Sigmoid colon (tissue), 4 donors: Measurements from ENCODE around the gene TSPAN1.

Source experiments
- EP300 ChIP-seq, 4 donors: sonication (generic); formaldehyde crosslinking; IDR thresholded peaks; one replicate each; pipeline ENCODE4 v1.6.1; 2017; ENCODE audit warnings: antibody characterized with exemption in 4 of 4
- POLR2A ChIP-seq, 2 donors: fragments of 450-650 bp; IDR thresholded peaks; one replicate each; pipeline ENCODE4 v1.6.1; 2016; ENCODE audit warnings: antibody characterized with exemption in 2 of 2, mild to moderate bottlenecking in 2 of 2, moderate library complexity in 2 of 2
- POLR2AphosphoS5 ChIP-seq, 4 donors: sonication (generic); formaldehyde crosslinking; IDR thresholded peaks; one replicate each; pipeline ENCODE4 v1.6.1; 2017; ENCODE audit warnings: antibody characterized with exemption in 4 of 4
- TF ChIP-seq, protein P1 (sequence below), 4 experiments: fragments of 450-650 bp in 3 of 4; fragments of 200-600 bp in 1 of 4; IDR thresholded peaks; one replicate each; pipeline ENCODE4 v1.5.1; 2016 to 2019; ENCODE audit warnings: antibody characterized with exemption in 4 of 4, mild to moderate bottlenecking in 3 of 4, moderate library complexity in 2 of 4

DNA sequence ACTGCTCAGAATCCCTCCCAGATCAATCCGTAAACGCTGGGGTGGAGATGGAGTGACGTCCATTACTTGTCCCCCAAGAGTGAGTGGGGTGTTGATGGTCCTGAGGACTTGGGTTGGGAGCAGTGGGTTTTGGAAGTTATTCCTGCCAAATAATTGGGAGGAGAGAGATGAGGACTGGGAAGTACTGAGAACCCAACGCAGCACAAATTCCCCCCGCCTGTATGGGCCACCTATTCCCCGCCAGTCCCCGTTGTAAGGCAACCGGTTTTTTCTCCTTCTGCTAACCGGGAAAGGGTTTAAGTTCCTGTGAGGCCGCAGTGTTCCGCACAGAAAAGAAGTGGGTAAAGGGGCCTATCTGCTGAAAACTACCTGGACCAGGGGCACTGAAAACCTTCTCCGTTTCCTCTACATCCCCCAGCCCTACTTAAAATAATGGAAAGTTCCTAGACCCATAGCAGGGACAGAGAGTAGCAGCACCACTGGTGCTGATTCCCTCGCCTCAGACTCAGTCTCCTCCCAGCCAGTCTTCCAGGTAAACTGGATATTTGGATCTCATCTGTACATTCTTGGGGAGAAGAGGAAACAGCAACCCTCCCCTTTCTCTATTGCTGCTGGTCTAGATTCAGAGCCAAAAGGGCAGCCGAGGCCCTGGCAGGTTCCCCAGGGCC lies 29.0 kb downstream of the TSPAN1 start:
- TF ChIP-seq, protein P1, sequence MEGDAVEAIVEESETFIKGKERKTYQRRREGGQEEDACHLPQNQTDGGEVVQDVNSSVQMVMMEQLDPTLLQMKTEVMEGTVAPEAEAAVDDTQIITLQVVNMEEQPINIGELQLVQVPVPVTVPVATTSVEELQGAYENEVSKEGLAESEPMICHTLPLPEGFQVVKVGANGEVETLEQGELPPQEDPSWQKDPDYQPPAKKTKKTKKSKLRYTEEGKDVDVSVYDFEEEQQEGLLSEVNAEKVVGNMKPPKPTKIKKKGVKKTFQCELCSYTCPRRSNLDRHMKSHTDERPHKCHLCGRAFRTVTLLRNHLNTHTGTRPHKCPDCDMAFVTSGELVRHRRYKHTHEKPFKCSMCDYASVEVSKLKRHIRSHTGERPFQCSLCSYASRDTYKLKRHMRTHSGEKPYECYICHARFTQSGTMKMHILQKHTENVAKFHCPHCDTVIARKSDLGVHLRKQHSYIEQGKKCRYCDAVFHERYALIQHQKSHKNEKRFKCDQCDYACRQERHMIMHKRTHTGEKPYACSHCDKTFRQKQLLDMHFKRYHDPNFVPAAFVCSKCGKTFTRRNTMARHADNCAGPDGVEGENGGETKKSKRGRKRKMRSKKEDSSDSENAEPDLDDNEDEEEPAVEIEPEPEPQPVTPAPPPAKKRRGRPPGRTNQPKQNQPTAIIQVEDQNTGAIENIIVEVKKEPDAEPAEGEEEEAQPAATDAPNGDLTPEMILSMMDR (IDR thresholded peaks at IDR 0.05): no peak
- no peak for TF ChIP-seq EP300 (IDR thresholded peaks at IDR 0.05)
- TF ChIP-seq POLR2A (IDR thresholded peaks at IDR 0.05): no peak
- no peak for TF ChIP-seq POLR2AphosphoS5 (IDR thresholded peaks at IDR 0.05)
